DMS53 treated with DMSO at 0.1 percent for 48 hours (cell line): ENCODE results near the gene PTDSS2.
A peak's percentile ranks its signal among the peaks of the same experiment; 100 is the strongest.
"Not testable (repeated sequence)": the region's sequence is repeated elsewhere in the genome, so short reads cannot be mapped to it uniquely, and the experiment has no call there.

Experiments
- DNase-seq: peaks from one replicate; lab custom pipeline; 2025; ENCODE audit not compliant: unreplicated experiment; lab: John Stamatoyannopoulos, UW

Gene PTDSS2

GRCh38 chr11:413120-414081 lies 36.7 kb upstream of the PTDSS2 start:
- DNase-seq = no peak

DNA sequence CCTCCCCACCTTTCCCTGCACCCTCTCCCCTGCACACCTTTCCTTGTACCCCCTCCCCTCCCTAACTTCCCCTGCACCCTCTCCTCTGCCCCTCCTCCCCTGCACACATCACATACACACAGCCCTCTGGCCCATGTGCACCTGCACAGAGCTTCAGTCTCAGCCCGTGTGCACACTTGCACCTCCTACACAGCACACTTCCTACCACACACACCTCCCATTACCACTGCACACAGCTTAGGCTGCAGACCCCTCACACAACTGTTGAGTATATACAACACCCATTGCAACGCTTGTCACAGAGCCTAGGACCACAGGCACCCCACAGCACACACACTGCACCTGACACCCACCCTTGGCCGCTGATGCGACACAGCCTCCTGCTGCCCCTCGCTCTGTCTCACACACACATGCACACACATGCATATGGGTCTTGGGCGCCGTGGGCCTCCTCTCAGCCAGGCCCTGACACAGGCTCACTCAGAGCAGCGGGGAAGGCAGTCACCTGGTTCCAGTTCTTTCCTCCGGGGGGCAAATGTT lies 35.7 kb upstream of the PTDSS2 start:
- DNase-seq = no peak

GRCh38 chr11:415640-416041 lies 34.4 kb upstream of the PTDSS2 start:
- DNase-seq = no peak

- no peak for DNase-seq
These were observed 33.9 kb upstream of the PTDSS2 start for GRCh38 chr11:416051-416756.

DNA sequence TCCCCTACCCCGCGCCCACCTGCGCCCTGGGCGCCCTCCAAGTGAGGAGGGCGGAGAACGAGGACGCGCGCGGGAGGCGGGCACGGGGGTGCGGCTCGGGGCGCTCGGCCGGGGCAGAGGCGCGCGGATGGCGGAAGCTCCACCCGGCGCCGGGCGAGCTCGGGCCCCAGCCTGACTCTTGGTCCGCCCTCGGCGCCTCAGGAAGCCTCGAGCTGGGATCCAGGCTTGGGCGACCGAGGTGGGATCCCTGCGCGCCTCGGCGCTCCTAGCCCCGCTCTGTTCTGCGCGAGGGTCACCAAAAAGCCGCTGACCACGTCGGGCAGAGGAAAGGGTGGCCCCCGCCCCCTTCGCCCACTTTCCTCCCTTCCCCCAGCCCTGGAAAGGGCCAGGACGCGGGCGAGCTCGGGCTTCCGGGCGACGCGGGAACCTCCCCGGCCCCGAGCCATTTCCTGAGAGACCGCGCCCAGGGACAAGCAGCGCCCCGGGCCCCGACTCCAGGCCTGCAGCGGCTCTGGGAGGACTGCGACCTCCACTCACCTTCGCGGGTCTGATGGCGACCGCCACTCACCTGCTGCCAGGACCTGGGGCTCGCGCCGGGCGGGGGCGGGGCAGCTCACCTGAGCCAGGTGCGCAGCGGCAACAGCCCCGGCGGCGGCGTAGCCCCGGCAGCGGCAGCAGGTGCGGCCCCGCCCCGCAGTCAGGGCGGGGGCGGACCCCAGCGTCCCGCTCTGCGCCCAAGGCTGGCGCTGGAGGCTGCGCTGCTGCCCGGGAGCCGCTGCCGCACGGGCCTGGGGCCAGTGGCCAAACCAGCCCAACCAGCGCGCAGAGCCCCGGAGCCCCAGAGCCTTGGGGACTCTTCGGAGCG lies 33.1 kb upstream of the PTDSS2 start:
- DNase-seq = peak; percentile 82

DNA sequence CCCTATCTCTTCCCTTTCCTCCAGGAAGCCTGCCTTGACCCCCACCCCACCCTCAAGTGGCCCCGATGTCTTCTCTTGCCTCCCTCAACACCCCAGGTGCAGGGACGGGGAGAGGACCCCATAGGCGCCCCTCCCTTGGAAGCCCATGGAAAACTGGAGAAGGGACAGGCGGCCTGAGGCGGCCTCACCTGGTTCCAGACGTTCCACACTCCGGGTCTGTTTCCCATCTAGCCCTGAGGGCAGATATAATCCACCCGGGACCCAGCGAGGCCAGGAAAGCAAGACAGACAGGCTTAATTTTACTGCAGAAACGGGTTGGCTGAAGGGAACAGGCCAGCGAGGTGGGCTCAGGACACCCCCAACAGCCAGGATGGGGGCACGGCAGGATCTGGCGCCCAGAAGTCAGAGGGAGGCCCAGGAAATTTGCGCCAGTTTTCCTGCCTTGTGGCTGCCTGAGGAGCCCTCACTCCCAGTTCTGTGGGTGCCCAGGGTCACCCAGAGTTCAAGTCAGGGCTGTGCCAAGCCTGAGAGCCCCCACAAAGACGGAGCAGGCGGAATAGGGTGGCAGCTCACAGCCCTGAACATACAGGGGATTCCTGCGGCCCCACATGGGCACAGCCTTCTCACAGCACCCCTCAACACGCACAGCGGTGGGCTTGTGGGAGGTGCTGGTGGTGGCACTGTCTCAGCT lies 32.3 kb upstream of the PTDSS2 start:
- DNase-seq = no peak

- DNase-seq = no peak
These were observed 31.5 kb upstream of the PTDSS2 start for GRCh38 chr11:418343-419247.

DNA sequence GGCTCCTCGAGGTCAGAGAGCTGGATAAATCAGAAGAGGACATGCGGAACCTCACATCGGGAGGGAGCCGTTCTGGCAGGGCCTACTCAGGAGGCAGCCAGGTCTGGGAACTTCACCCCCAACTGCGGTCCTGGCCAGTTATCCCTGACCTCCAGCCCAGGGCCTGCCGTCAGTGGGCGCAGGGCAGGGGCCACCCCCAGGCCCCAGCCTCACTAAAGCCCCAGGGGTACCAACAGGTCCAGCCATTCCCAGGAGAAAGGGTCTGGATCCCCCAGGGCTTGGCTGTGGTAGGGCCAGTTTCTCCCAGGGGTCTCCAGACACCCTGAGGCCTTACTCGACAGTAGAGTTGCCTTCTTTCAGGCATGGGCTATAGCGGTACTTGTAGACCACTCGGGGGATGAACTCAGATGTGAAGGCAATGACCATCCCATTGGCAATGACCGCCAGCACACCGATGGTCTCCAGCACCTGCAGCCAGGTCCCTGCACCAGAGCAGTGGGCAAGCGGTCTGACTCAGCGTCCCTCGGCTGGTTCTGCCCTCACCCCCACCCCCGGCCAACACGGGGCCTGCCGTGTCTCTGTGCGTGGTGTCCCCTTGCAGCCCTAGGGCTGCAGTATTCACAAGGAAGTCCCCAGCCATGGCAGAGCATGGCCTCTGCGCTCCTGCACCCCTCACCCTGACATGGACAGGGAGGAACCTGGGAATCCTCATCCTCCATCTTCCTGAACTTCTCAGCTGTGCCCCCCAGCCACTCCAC lies 30.7 kb upstream of the PTDSS2 start:
- no peak for DNase-seq

- no peak for DNase-seq
These were observed 29.8 kb upstream of the PTDSS2 start for GRCh38 chr11:420054-420910.

GRCh38 chr11:420911-421321 lies 29.2 kb upstream of the PTDSS2 start:
- no peak for DNase-seq

DNA sequence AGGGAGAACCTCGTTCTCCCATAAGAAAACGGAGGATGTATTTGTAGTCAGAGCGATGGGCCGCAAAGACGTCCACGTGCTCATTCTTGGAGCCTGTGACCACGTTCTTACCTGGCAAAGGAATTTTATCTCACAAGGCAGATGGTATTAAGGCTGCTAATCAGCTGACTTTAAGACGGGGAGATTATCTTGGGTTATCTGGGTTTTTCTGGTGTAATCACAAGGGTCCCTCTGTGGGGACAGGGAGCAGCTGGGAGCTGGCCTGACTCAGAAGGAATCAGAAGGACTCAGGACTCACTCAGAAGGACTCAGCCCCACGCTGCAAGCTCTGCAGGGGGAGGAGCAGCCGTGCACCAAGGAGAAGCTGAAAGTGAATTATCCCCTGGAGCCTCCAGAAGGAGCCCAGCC lies 27.8 kb upstream of the PTDSS2 start:
- no peak for DNase-seq

- DNase-seq = no peak
These were observed 25.8 kb upstream of the PTDSS2 start for GRCh38 chr11:424232-424631.

- DNase-seq = not testable (repeated sequence)
These were observed 25.3 kb upstream of the PTDSS2 start for GRCh38 chr11:424766-425165.

- DNase-seq = no peak
These were observed 24.8 kb upstream of the PTDSS2 start for GRCh38 chr11:425301-425700.

- no peak for DNase-seq
These were observed 23.2 kb upstream of the PTDSS2 start for GRCh38 chr11:426851-427250.

GRCh38 chr11:428295-428694 lies 21.8 kb upstream of the PTDSS2 start:
- DNase-seq = no peak

DNA sequence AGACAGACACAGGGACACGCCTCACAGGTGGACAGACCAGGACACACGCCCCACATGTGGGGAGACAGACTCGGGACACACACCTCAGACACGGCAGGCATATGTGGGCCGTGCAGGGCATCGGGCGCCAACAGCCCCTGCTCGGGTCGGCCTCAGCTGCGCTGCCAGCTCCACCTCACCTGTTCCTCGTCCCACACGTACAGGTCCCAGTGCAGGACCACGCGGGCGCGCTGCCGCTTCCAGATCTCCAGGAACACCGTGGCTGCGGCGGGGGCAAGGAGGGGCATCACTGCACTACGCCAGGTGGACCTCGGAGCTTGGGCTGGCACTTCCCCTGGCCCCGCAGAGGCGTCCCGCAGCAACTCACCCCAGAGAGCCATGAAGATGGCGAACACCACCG lies 20.7 kb upstream of the PTDSS2 start:
- DNase-seq = no peak
